Measurements from ENCODE around the gene RB1. TPM values are rescaled to one million over a fixed set of nuclear protein-coding genes. Genes with fewer than 3 reads are reported as not detected.

The RB1 gene
- polyA plus RNA-seq, 1 donor from 2014 or later: 29.5 TPM

GRCh38 chr13:48489666-48490065 lies 186.1 kb downstream of the RB1 start:
- Histone ChIP-seq H3K4me3 (ENCODE audit: low read length) (no peak overlapping the region), H3K9me2 (ENCODE audit: insufficient read depth, low read length) (no peaks in the 10 kb centered on the region), H3K27me3 (ENCODE audit: insufficient read depth, low read depth, low read length) (no peaks in the 10 kb centered on the region), H3K27ac (ENCODE audit: low read length) (no peak overlapping the region), H3K36me3 (ENCODE audit: insufficient read depth, low read length) (peaks cover 5% of the 10 kb centered on the region), H3K4me2 (ENCODE audit: low read length) (no peak overlapping the region), H2AFZ (ENCODE audit: low read depth, low read length) (no peak overlapping the region), H4K20me1 (ENCODE audit: insufficient read depth) (no peaks in the 10 kb centered on the region), H3K9ac (ENCODE audit: low read length) (no peak overlapping the region), H3K9me3 (ENCODE audit: low read length) (no peaks in the 10 kb centered on the region), H3K79me2 (replicated peaks; ENCODE audit: insufficient read depth, low read length) (no peaks in the 10 kb centered on the region), H3F3A (ENCODE audit: insufficient read depth, low read length, poor library complexity, severe bottlenecking) (no peaks in the 10 kb centered on the region)
- no peak for TF ChIP-seq EZH2 (IDR thresholded peaks at IDR 0.05; ENCODE audit: borderline replicate concordance, insufficient read depth, low read length, poor library complexity, severe bottlenecking)
- no peak for TF ChIP-seq POLR2AphosphoS5 (IDR thresholded peaks at IDR 0.05)
- no peak for TF ChIP-seq EP300 (conservative IDR thresholded peaks at IDR 0.05; ENCODE audit: poor library complexity, severe bottlenecking)
- TF ChIP-seq REST (IDR thresholded peaks at IDR 0.05; ENCODE audit: borderline replicate concordance): no peak
- no peak for TF ChIP-seq SMC3 (conservative IDR thresholded peaks at IDR 0.05; ENCODE audit: poor library complexity)
- no peak for TF ChIP-seq CTCF (IDR thresholded peaks at IDR 0.05; ENCODE audit: poor library complexity, severe bottlenecking)
- no peak for TF ChIP-seq TAF1 (IDR thresholded peaks at IDR 0.05; ENCODE audit: low read depth)

GRCh38 chr13:48490241-48490640 lies 186.7 kb downstream of the RB1 start:
- no peaks in the 10 kb centered on the region for H3F3A ChIP-seq (ENCODE audit: insufficient read depth, low read length, poor library complexity, severe bottlenecking)
- TF ChIP-seq MXI1 (conservative IDR thresholded peaks at IDR 0.05; ENCODE audit: poor library complexity, severe bottlenecking) (no peak), EZH2 (IDR thresholded peaks at IDR 0.05; ENCODE audit: borderline replicate concordance, insufficient read depth, low read length, poor library complexity, severe bottlenecking) (no peak), RAD21 (conservative IDR thresholded peaks at IDR 0.05) (no peak), TAF1 (IDR thresholded peaks at IDR 0.05; ENCODE audit: low read depth) (no peak), REST (IDR thresholded peaks at IDR 0.05; ENCODE audit: borderline replicate concordance) (no peak), EP300 (conservative IDR thresholded peaks at IDR 0.05; ENCODE audit: poor library complexity, severe bottlenecking) (no peak), POLR2AphosphoS5 (IDR thresholded peaks at IDR 0.05) (no peak), CTCF (IDR thresholded peaks at IDR 0.05; ENCODE audit: poor library complexity, severe bottlenecking) (no peak)
- no peak overlapping the region for H3K4me3 ChIP-seq (ENCODE audit: low read length)
- no peaks in the 10 kb centered on the region for H3K27me3 ChIP-seq (ENCODE audit: insufficient read depth, low read depth, low read length)
- peaks cover 5% of the 10 kb centered on the region for H3K36me3 ChIP-seq (ENCODE audit: insufficient read depth, low read length)
- no peaks in the 10 kb centered on the region for H3K9me3 ChIP-seq (ENCODE audit: low read length)
- no peak overlapping the region for H3K4me2 ChIP-seq (ENCODE audit: low read length)
- H3K79me2 ChIP-seq (replicated peaks; ENCODE audit: insufficient read depth, low read length): no peaks in the 10 kb centered on the region
- no peaks in the 10 kb centered on the region for H3K9me2 ChIP-seq (ENCODE audit: insufficient read depth, low read length)
- H4K20me1 ChIP-seq (ENCODE audit: insufficient read depth): no peaks in the 10 kb centered on the region
- H3K27ac ChIP-seq (ENCODE audit: low read length): no peak overlapping the region
- no peak overlapping the region for H2AFZ ChIP-seq (ENCODE audit: low read depth, low read length)
- no peak overlapping the region for H3K9ac ChIP-seq (ENCODE audit: low read length)

All from neural cell (in vitro differentiated cells).